H1 (cell line): ENCODE data around the gene ANKRD12. TPM values are rescaled to one million over a fixed set of nuclear protein-coding genes. Genes with fewer than 3 reads are reported as not detected.

ENCODE experiments used
- CTCF ChIA-PET: fragments of 300-600 bp; sonication (Branson Sonifier 250); formaldehyde crosslinking; loops from one replicate; lab custom pipeline; 2021; ENCODE audit not compliant: partially characterized antibody; lab: Charles Lee
- POLR2A ChIA-PET: fragments of 300-600 bp; sonication (Branson Sonifier 250); formaldehyde crosslinking; loops from one replicate; lab custom pipeline; 2021; ENCODE audit warnings: inconsistent platforms; ENCODE audit not compliant: partially characterized antibody; lab: Charles Lee
- DNase-seq, 2 experiments: peaks; one replicate each; pipeline versions ENCODE4 v3.0.0 to v3.0.0-alpha.2; 2010 to 2022; ENCODE audit warnings: low spot score in 2 of 2, low read depth in 1 of 2, mixed read lengths in 1 of 2
- FAIRE-seq: peaks from 2 replicates; lab custom pipeline; 2011; peaks lifted over from hg19 to GRCh38; lab: Jason Lieb, UNC
- H2AFZ ChIP-seq: 2 replicates; pipeline ENCODE4 v1.8.1; 2012; ENCODE audit warnings: low read length, inconsistent platforms
- H2AK5ac ChIP-seq: 2 replicates; pipeline ENCODE4 v1.6.1; 2013; ENCODE audit warnings: low read depth, low read length
- H2BK120ac ChIP-seq: replicated peaks from 2 replicates; pipeline ENCODE3; 2013; ENCODE audit warnings: low read depth, low read length, inconsistent platforms
- H2BK12ac ChIP-seq: 2 replicates; pipeline ENCODE4 v1.6.1; 2013; ENCODE audit warnings: low read depth, low read length
- H2BK15ac ChIP-seq: 2 replicates; pipeline ENCODE4 v1.6.1; 2013; ENCODE audit warnings: low read length
- H2BK20ac ChIP-seq: 2 replicates; pipeline ENCODE4 v1.6.1; 2013; ENCODE audit warnings: low read length
- H2BK5ac ChIP-seq: 2 replicates; pipeline ENCODE4 v1.6.1; 2013; ENCODE audit warnings: low read depth, low read length
- H3K14ac ChIP-seq: 2 replicates; pipeline ENCODE4 v1.6.1; 2013; ENCODE audit warnings: inconsistent platforms; ENCODE audit not compliant: insufficient read length
- H3K18ac ChIP-seq: 2 replicates; pipeline ENCODE4 v1.6.1; 2013; ENCODE audit warnings: low read length; ENCODE audit errors: extremely low read depth
- H3K23ac ChIP-seq: 2 replicates; pipeline ENCODE4 v1.6.1; 2013; ENCODE audit warnings: inconsistent platforms; ENCODE audit not compliant: insufficient read length
- H3K23me2 ChIP-seq: 2 replicates; pipeline ENCODE4 v1.6.1; 2013; ENCODE audit warnings: low read depth, low read length
- H3K27ac ChIP-seq: 2 replicates; pipeline ENCODE4 v1.6.1; 2011; ENCODE audit warnings: low read depth, low read length, inconsistent platforms
- H3K27me3 ChIP-seq, 4 experiments: replicated peaks in 1 of 4; 1 replicate in 1 of 4; 2 replicates in 3 of 4; pipeline versions ENCODE4 v1.6.1 to v1.8.1; 2011 to 2013; ENCODE audit warnings: low read length in 3 of 4, mild to moderate bottlenecking in 3 of 4, inconsistent platforms in 2 of 4, mixed read lengths in 2 of 4, moderate library complexity in 1 of 4; ENCODE audit not compliant: control insufficient read depth in 3 of 4, insufficient read depth in 3 of 4; ENCODE audit errors: extremely low read depth in 1 of 4
- H3K36me3 ChIP-seq, 4 experiments: 2 replicates each; pipeline versions ENCODE4 v1.6.1 to v1.8.1; 2011 to 2013; ENCODE audit warnings: mild to moderate bottlenecking in 4 of 4, low read length in 3 of 4, moderate library complexity in 2 of 4, control low read depth in 1 of 4, inconsistent platforms in 1 of 4; ENCODE audit not compliant: insufficient read depth in 4 of 4, control insufficient read depth in 2 of 4
- H3K4ac ChIP-seq: replicated peaks from 2 replicates; pipeline ENCODE3; 2013; ENCODE audit warnings: low read length, low read depth, mixed read lengths, inconsistent platforms; ENCODE audit not compliant: insufficient read length
- H3K4me1 ChIP-seq, 4 experiments: replicated peaks in 1 of 4; 1 replicate in 1 of 4; 2 replicates in 3 of 4; pipeline versions ENCODE4 v1.6.1 to v1.8.1; 2011 to 2013; ENCODE audit warnings: low read length in 3 of 4, inconsistent platforms in 2 of 4, mixed read lengths in 1 of 4; ENCODE audit not compliant: insufficient read depth in 4 of 4, control insufficient read depth in 3 of 4
- H3K4me2 ChIP-seq, 2 experiments: 2 replicates each; pipeline versions ENCODE4 v1.6.1 to v1.8.1; 2011 to 2013; ENCODE audit warnings: low read depth in 2 of 2, low read length in 2 of 2, control low read depth in 1 of 2, inconsistent platforms in 1 of 2, mild to moderate bottlenecking in 1 of 2; ENCODE audit not compliant: insufficient read depth in 1 of 2
- H3K4me3 ChIP-seq, 4 experiments: fragments of 200-600, 300-600 bp in 1 of 4; sonication (generic), shearing (Covaris generic), sonication (Bioruptor Twin) in 1 of 4; 2 replicates each; pipeline versions ENCODE4 v1.5.1 to v1.8.1; 2011 to 2016; ENCODE audit warnings: low read length in 4 of 4, low read depth in 3 of 4, control low read depth in 2 of 4, inconsistent platforms in 2 of 4, mild to moderate bottlenecking in 2 of 4, mixed read lengths in 1 of 4, moderate library complexity in 1 of 4; ENCODE audit not compliant: insufficient read depth in 2 of 4; ENCODE audit errors: extremely low read depth in 1 of 4
- H3K56ac ChIP-seq: replicated peaks from 2 replicates; pipeline ENCODE3; 2013; ENCODE audit warnings: low read depth, mild to moderate bottlenecking, mixed read lengths, low read length, inconsistent platforms; ENCODE audit not compliant: insufficient read length
- H3K79me1 ChIP-seq: 2 replicates; pipeline ENCODE4 v1.6.1; 2013; ENCODE audit warnings: low read depth, low read length, control low read depth
- H3K79me2 ChIP-seq, 2 experiments: 2 replicates each; pipeline versions ENCODE4 v1.6.1 to v1.8.1; 2012 to 2013; ENCODE audit warnings: low read length in 2 of 2, mild to moderate bottlenecking in 2 of 2, inconsistent platforms in 1 of 2; ENCODE audit not compliant: insufficient read depth in 2 of 2, control insufficient read depth in 1 of 2
- H3K9ac ChIP-seq, 4 experiments: replicated peaks in 1 of 4; 1 replicate in 1 of 4; 2 replicates in 3 of 4; pipeline versions ENCODE4 v1.6.1 to v1.8.1; 2011 to 2013; ENCODE audit warnings: low read depth in 3 of 4, low read length in 3 of 4, control low read depth in 2 of 4, mild to moderate bottlenecking in 2 of 4, moderate library complexity in 2 of 4, inconsistent platforms in 1 of 4; ENCODE audit errors: extremely low read depth in 1 of 4
- H3K9me3 ChIP-seq, 2 experiments: 2 replicates each; pipeline versions ENCODE4 v1.6.1 to v1.8.1; 2012 to 2013; ENCODE audit warnings: mild to moderate bottlenecking in 2 of 2, moderate library complexity in 2 of 2, control low read depth in 1 of 2, inconsistent platforms in 1 of 2, low read depth in 1 of 2, low read length in 1 of 2, mixed read lengths in 1 of 2; ENCODE audit not compliant: insufficient read depth in 2 of 2
- H4K20me1 ChIP-seq, 2 experiments: replicated peaks in 1 of 2; 2 replicates each; pipeline versions ENCODE3 to v1.8.1; 2011 to 2013; ENCODE audit warnings: inconsistent platforms in 2 of 2, low read length in 2 of 2, mild to moderate bottlenecking in 1 of 2; ENCODE audit not compliant: insufficient read depth in 2 of 2, control insufficient read depth in 1 of 2
- H4K5ac ChIP-seq: 2 replicates; pipeline ENCODE4 v1.6.1; 2013; ENCODE audit warnings: low read length, low read depth, mixed read lengths, inconsistent platforms; ENCODE audit not compliant: insufficient read length
- H4K8ac ChIP-seq: 2 replicates; pipeline ENCODE4 v1.8.0; 2013; ENCODE audit warnings: mild to moderate bottlenecking, moderate library complexity, low read length, inconsistent platforms; ENCODE audit not compliant: insufficient read depth; ENCODE audit errors: extremely low read depth
- H4K91ac ChIP-seq: replicated peaks from 2 replicates; pipeline ENCODE3; 2013; ENCODE audit warnings: low read length, mixed read lengths, inconsistent platforms; ENCODE audit not compliant: insufficient read length
- ASH2L ChIP-seq: fragments of 200-600, 300-600 bp; sonication (generic); IDR thresholded peaks from one replicate; pipeline ENCODE4 v1.7.1; 2017; ENCODE audit warnings: low read length
- CBX5 ChIP-seq: fragments of 300-800, 300-1000 bp; sonication (generic); IDR thresholded peaks from 2 replicates; pipeline ENCODE4 v1.7.1; 2016; ENCODE audit warnings: antibody characterized with exemption, low read length, low read depth
- CEBPB ChIP-seq: IDR thresholded peaks from 2 replicates; pipeline ENCODE4 v1.6.1; 2012; ENCODE audit warnings: low read depth, low read length
- CHD1 ChIP-seq: IDR thresholded peaks from 2 replicates; pipeline ENCODE4 v1.6.1; 2012; ENCODE audit warnings: low read depth, low read length, improper control_type of control experiment
- MAX ChIP-seq: IDR thresholded peaks from 2 replicates; pipeline ENCODE4 v1.6.1; 2012; ENCODE audit warnings: inconsistent platforms
- TAF1 ChIP-seq: IDR thresholded peaks from 2 replicates; pipeline ENCODE4 v1.6.1; 2011; ENCODE audit warnings: mild to moderate bottlenecking, low read depth, low read length
- TBP ChIP-seq: IDR thresholded peaks from 2 replicates; pipeline ENCODE4 v1.6.1; 2011; ENCODE audit warnings: low read depth, low read length, improper control_type of control experiment
- WGBS, 2 experiments: shearing (Covaris generic) in 1 of 2; methylation state at CpG; one replicate each; pipeline versions ENCODE4 v1.1.6 to v1.1.7; 2013 to 2015; ENCODE audit warnings: low lambda C conversion rate in 2 of 2, mixed read lengths in 2 of 2, inconsistent platforms in 1 of 2, low coverage in 1 of 2, missing lambda C conversion rate in 1 of 2; ENCODE audit not compliant: insufficient replicate concordance in 2 of 2, insufficient coverage in 1 of 2, insufficient read length in 1 of 2; ENCODE audit errors: extremely low coverage in 1 of 2, missing lambda C conversion rate in 1 of 2; 5-methylcytosine and 5-hydroxymethylcytosine counted together
- polyA plus RNA-seq, 7 experiments: library from polyadenylated mRNA; depleted of rRNA in 3 of 7; stranded (reverse) in 5 of 7; unstranded in 2 of 7; fragments of >200 nt in 5 of 7; fragments of 200-250 nt in 2 of 7; gene quantifications; 1 replicate in 5 of 7; 2 replicates in 1 of 7; 4 replicates in 1 of 7; pipeline versions ENCODE4 v1.2.1 to v1.2.3, GENCODE V29; 2011 to 2013; ENCODE audit warnings: missing spikeins in 2 of 7, mixed read lengths in 2 of 7
- total RNA-seq: library from RNA; stranded (reverse); fragmentation: NEBNext Ultra II Directional; extraction: Animal tissue kit (Norgen Biotek cat#: 25700); gene quantifications from 2 replicates; pipeline ENCODE4 v1.2.1, GENCODE V29; 2021
- TF ChIP-seq, protein P1 (sequence below): IDR thresholded peaks from 2 replicates; pipeline ENCODE4 v1.6.1; 2012; ENCODE audit warnings: inconsistent platforms

The ANKRD12 gene
- total and polyA plus RNA-seq, 2 of the 8 experiments (the other 6 are each of a cell fraction or from before 2014, with no cell fraction given) = 2.6 to 37.9 TPM

- ChIA-PET CTCF (interaction anchor here (0.7 to 1.8 kb wide), 2 partner anchors 21 to 55 kb away, joined by 3 to 6 read pairs; no protein-coding TSS in a partner anchor), POLR2A (interaction anchor here (0.7 to 1.7 kb wide), 2 partner anchors 17 to 42 kb away, joined by 3 to 6 read pairs; partner anchors contain the start of gene ANKRD12)
- FAIRE-seq (no peak), DNase-seq (no peak)
- H2BK5ac ChIP-seq = no peak overlapping the region
- no peaks in the 10 kb centered on the region for H3K79me2 ChIP-seq
- no peak overlapping the region for H3K4me3 ChIP-seq
- no peaks in the 10 kb centered on the region for H3K79me1 ChIP-seq
- TF ChIP-seq ASH2L (no peak), CHD1 (no peak), CEBPB (no peak), TAF1 (no peak), MAX (no peak), TBP (no peak), CBX5 (no peak)
- TF ChIP-seq, protein P1, sequence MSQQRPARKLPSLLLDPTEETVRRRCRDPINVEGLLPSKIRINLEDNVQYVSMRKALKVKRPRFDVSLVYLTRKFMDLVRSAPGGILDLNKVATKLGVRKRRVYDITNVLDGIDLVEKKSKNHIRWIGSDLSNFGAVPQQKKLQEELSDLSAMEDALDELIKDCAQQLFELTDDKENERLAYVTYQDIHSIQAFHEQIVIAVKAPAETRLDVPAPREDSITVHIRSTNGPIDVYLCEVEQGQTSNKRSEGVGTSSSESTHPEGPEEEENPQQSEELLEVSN = no peak
- no peak overlapping the region for H2BK20ac ChIP-seq
- no peak overlapping the region for H3K18ac ChIP-seq
- no peak overlapping the region for H3K23ac ChIP-seq
- no peak overlapping the region for H4K8ac ChIP-seq
- H2BK12ac ChIP-seq = no peak overlapping the region
- no peak overlapping the region for H2BK120ac ChIP-seq
- no peak overlapping the region for H2AK5ac ChIP-seq
- H3K27me3 ChIP-seq = no peaks in the 10 kb centered on the region
- no peak overlapping the region for H3K4ac ChIP-seq
- no peak overlapping the region; the same call in 1 of the 2 replicates for H2AFZ ChIP-seq
- H4K5ac ChIP-seq = no peak overlapping the region
- H4K91ac ChIP-seq = no peak overlapping the region
- H3K4me2 ChIP-seq = no peak overlapping the region
- no peak overlapping the region for H3K9ac ChIP-seq
- no peak overlapping the region for H3K56ac ChIP-seq
- H3K4me1 ChIP-seq = peaks cover 0 to 15% (median 7%) of the 10 kb centered on the region in 4 experiments; a peak in 3 of 7 replicates
- WGBS, 2 experiments = 90% methylated on average over 7 of the region's 7 CpGs; no CpG with 5 or more reads in 1 of the 2 experiments
- H4K20me1 ChIP-seq = no peaks in the 10 kb centered on the region
- H3K27ac ChIP-seq = no peak overlapping the region
- H3K9me3 ChIP-seq = no peaks in the 10 kb centered on the region
- H2BK15ac ChIP-seq = no peak overlapping the region
- no peak overlapping the region for H3K14ac ChIP-seq
- no peaks in the 10 kb centered on the region for H3K23me2 ChIP-seq
- no peaks in the 10 kb centered on the region for H3K36me3 ChIP-seq
Measured at GRCh38 chr18:9094307-9095226, 42.0 kb upstream of the ANKRD12 start.
